GM18861 (cell line): ENCODE measurements around the gene PSMB3.
A peak's percentile ranks its signal among the peaks of the same experiment; 100 is the strongest.

Experiments used
- ATAC-seq: cut with Tn5 transposase; IDR thresholded peaks from one replicate; pipeline ENCODE4 v1.9.1; 2021; ENCODE audit not compliant: unreplicated experiment

Gene PSMB3

GRCh38 chr17:38752308-38753070, at the start of gene PSMB3:
PSMB3 (plus strand) TSS chr17:38752741; CDS start chr17:38752827, 86 bp downstream.
- ATAC-seq = peak; percentile 78

GRCh38 chr17:38702916-38703741, 49.4 kb upstream of the PSMB3 start:
- ATAC-seq = no peak

GRCh38 chr17:38703742-38704605, 48.6 kb upstream of the PSMB3 start:
- no peak for ATAC-seq

- ATAC-seq = no peak
Observed at GRCh38 chr17:38704606-38705522, 47.7 kb upstream of the PSMB3 start, which contains the start of gene MLLT6. MLLT6 (plus strand) TSS chr17:38705273; CDS start chr17:38705633, 360 bp downstream.

- no peak for ATAC-seq
Observed at GRCh38 chr17:38705523-38705802, 47.1 kb upstream of the PSMB3 start.

GRCh38 chr17:38705803-38706504, 46.6 kb upstream of the PSMB3 start:
- no peak for ATAC-seq

GRCh38 chr17:38706505-38707216, 45.9 kb upstream of the PSMB3 start:
- no peak for ATAC-seq

- ATAC-seq = no peak
Observed at GRCh38 chr17:38707678-38708351, 44.7 kb upstream of the PSMB3 start.

GRCh38 chr17:38709104-38709820, 43.3 kb upstream of the PSMB3 start:
- no peak for ATAC-seq

- no peak for ATAC-seq
Observed at GRCh38 chr17:38709864-38710603, 42.5 kb upstream of the PSMB3 start.

- ATAC-seq = no peak
Observed at GRCh38 chr17:38710604-38710962, 42.0 kb upstream of the PSMB3 start.

- ATAC-seq = no peak
Observed at GRCh38 chr17:38710985-38711384, 41.6 kb upstream of the PSMB3 start.

GRCh38 chr17:38711792-38712571, 40.6 kb upstream of the PSMB3 start:
- no peak for ATAC-seq

GRCh38 chr17:38712593-38712992, 39.9 kb upstream of the PSMB3 start:
- no peak for ATAC-seq

GRCh38 chr17:38713456-38714075, 39.0 kb upstream of the PSMB3 start:
- no peak for ATAC-seq
